ENCODE results near the gene CREB3L2.

CREB3L2 gene

GRCh38 chr7:137886746-137887145 is 115.1 kb downstream of the CREB3L2 start:
- no peak for DNase-seq (ENCODE audit: low read depth, low spot score)
- H3K4me3 ChIP-seq (ENCODE audit: low read length), result no peak overlapping the region
- H3K27ac ChIP-seq (ENCODE audit: low read length), result no peak overlapping the region
- no peaks in the 10 kb centered on the region for H3K4me1 ChIP-seq (ENCODE audit: control insufficient read depth, insufficient read depth, low read length)
- H3K27me3 ChIP-seq (ENCODE audit: control insufficient read depth, insufficient read depth, low read length), result no peaks in the 10 kb centered on the region
- H3K9me3 ChIP-seq (ENCODE audit: control insufficient read depth, insufficient read depth, low read length), result no peaks in the 10 kb centered on the region
- WGBS (ENCODE audit: insufficient coverage, insufficient read length), result no CpG with 5 or more reads among the region's 2 CpGs
- peaks cover 11% of the 10 kb centered on the region for H3K36me3 ChIP-seq (ENCODE audit: control insufficient read depth, insufficient read depth, low read length)

- H3K4me3 ChIP-seq (ENCODE audit: low read length), result no peak overlapping the region
- H3K9me3 ChIP-seq (ENCODE audit: control insufficient read depth, insufficient read depth, low read length), result no peaks in the 10 kb centered on the region
- no peak overlapping the region for H3K27ac ChIP-seq (ENCODE audit: low read length)
- DNase-seq (ENCODE audit: low read depth, low spot score), result no peak
- no peaks in the 10 kb centered on the region for H3K27me3 ChIP-seq (ENCODE audit: control insufficient read depth, insufficient read depth, low read length)
- peaks cover 11% of the 10 kb centered on the region for H3K36me3 ChIP-seq (ENCODE audit: control insufficient read depth, insufficient read depth, low read length)
- no CpG with 5 or more reads among the region's 3 CpGs for WGBS (ENCODE audit: insufficient coverage, insufficient read length)
- H3K4me1 ChIP-seq (ENCODE audit: control insufficient read depth, insufficient read depth, low read length), result no peaks in the 10 kb centered on the region
Observed at GRCh38 chr7:137886281-137886680, 115.6 kb downstream of the CREB3L2 start.

GRCh38 chr7:137885678-137886077 is 116.2 kb downstream of the CREB3L2 start:
- DNase-seq (ENCODE audit: low read depth, low spot score), result no peak
- H3K4me3 ChIP-seq (ENCODE audit: low read length), result no peak overlapping the region
- no CpG with 5 or more reads among the region's 5 CpGs for WGBS (ENCODE audit: insufficient coverage, insufficient read length)
- H3K4me1 ChIP-seq (ENCODE audit: control insufficient read depth, insufficient read depth, low read length), result no peaks in the 10 kb centered on the region
- no peaks in the 10 kb centered on the region for H3K9me3 ChIP-seq (ENCODE audit: control insufficient read depth, insufficient read depth, low read length)
- H3K36me3 ChIP-seq (ENCODE audit: control insufficient read depth, insufficient read depth, low read length), result peaks cover 11% of the 10 kb centered on the region
- H3K27ac ChIP-seq (ENCODE audit: low read length), result no peak overlapping the region
- H3K27me3 ChIP-seq (ENCODE audit: control insufficient read depth, insufficient read depth, low read length), result no peaks in the 10 kb centered on the region

DNA sequence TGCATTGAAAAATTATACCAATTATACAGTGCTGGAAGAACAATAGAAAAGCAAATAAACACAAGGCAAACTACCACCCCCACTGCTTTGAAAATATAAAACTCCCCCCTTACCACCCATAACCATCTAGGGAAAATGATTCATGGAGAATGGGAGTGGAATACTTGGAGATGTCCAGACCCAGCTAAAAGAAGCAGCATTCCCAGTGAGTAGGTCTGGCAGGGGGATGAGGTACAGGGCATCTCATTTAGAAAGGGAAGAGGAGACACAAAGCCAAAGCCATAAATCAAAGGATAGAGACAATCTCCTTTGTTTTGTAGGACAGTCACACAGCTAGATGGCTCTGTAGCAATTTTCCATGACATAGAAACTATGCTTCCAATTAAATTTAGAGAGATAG is 119.1 kb downstream of the CREB3L2 start:
- H3K36me3 ChIP-seq (ENCODE audit: control insufficient read depth, insufficient read depth, low read length), result peaks cover 11% of the 10 kb centered on the region
- DNase-seq (ENCODE audit: low read depth, low spot score), result no peak

DNA sequence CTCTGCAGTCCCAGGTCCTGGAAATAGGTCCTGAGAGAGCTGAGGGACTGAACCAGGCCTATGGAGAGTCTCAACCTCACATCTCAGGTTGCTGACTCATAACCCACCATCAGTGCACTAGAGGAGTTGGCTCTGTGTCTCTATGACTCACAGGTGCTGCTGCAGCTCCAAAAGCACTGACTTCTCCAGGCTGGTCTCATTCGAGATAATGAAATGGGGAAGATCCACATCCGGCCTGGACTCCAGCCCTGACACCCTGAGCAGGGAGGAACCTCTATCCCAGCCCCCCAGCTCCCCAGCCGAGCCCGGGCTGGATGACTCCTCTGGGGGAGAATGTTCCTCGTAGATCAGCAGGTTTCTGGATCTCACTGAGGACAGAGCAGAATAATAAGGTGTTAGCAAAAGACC is 119.6 kb downstream of the CREB3L2 start:
- H3K27ac ChIP-seq (ENCODE audit: low read length), result no peak overlapping the region
- no peak for DNase-seq (ENCODE audit: low read depth, low spot score)
- WGBS (ENCODE audit: insufficient coverage, insufficient read length), result no CpG with 5 or more reads among the region's 5 CpGs
- H3K4me1 ChIP-seq (ENCODE audit: control insufficient read depth, insufficient read depth, low read length), result peaks cover 6% of the 10 kb centered on the region
- H3K27me3 ChIP-seq (ENCODE audit: control insufficient read depth, insufficient read depth, low read length), result no peaks in the 10 kb centered on the region
- no peaks in the 10 kb centered on the region for H3K9me3 ChIP-seq (ENCODE audit: control insufficient read depth, insufficient read depth, low read length)
- H3K4me3 ChIP-seq (ENCODE audit: low read length), result no peak overlapping the region
- H3K36me3 ChIP-seq (ENCODE audit: control insufficient read depth, insufficient read depth, low read length), result peaks cover 11% of the 10 kb centered on the region

More for the DNA sequence above, 119.1 kb downstream of the CREB3L2 start:
- Histone ChIP-seq H3K9me3 (ENCODE audit: control insufficient read depth, insufficient read depth, low read length) (no peaks in the 10 kb centered on the region), H3K4me3 (ENCODE audit: low read length) (no peak overlapping the region), H3K27me3 (ENCODE audit: control insufficient read depth, insufficient read depth, low read length) (no peaks in the 10 kb centered on the region), H3K4me1 (ENCODE audit: control insufficient read depth, insufficient read depth, low read length) (peaks cover 6% of the 10 kb centered on the region), H3K27ac (ENCODE audit: low read length) (no peak overlapping the region)

DNA sequence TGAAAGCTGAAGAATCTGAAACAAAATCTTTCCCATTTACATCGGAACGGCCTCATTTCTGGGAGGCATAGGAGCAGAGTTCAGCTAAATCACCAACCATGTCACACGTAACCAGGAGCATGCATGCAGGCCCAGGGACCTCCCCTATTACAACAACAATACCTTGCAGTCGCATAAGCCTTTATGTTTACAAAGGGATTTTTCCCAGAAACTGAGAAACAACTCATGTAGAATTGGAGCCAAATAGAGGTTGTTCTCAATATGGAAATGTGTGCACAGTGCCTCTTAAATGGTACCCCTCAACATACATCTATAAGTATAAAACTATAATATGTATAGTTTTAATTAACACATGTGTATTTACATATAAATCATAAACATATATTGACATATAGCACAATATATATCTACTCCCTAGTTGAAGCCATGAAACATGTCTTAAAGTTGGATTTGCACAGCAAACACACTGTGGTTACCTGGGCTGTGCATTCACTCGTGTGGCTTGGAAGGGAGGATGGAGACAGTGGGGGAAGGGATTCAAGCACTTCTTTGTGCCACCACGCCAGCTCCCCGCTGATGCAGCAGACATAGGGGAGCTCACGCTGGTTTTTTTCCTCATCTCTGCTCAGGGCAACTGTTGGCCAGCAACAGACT is 120.2 kb downstream of the CREB3L2 start:
- H3K4me3 ChIP-seq (ENCODE audit: low read length), result no peak overlapping the region
- H3K4me1 ChIP-seq (ENCODE audit: control insufficient read depth, insufficient read depth, low read length), result peaks cover 7% of the 10 kb centered on the region
- no peak for DNase-seq (ENCODE audit: low read depth, low spot score)
- H3K27me3 ChIP-seq (ENCODE audit: control insufficient read depth, insufficient read depth, low read length), result no peaks in the 10 kb centered on the region
- peaks cover 11% of the 10 kb centered on the region for H3K36me3 ChIP-seq (ENCODE audit: control insufficient read depth, insufficient read depth, low read length)
- WGBS (ENCODE audit: insufficient coverage, insufficient read length), result no CpG with 5 or more reads among the region's 8 CpGs
- H3K9me3 ChIP-seq (ENCODE audit: control insufficient read depth, insufficient read depth, low read length), result no peaks in the 10 kb centered on the region
- H3K27ac ChIP-seq (ENCODE audit: low read length), result no peak overlapping the region

DNA sequence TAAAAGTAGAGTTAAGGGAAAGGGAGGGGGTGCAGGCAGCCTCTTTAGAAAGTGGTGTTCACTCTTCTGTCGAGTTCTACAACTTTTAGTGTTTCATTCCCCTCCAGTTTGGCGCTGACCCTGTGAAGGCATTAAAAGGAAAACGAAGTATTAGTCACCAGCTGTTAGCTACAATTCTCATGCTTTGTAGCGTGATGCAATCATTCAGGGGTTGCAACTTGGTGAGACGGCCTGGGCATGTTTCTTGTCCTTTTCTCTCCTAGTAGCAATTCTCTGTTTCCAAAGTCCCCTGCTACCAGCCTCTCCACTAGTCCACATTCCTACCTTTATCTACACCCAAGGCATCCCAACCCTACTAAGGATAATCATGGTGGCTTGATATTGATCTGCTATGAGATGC is 121.5 kb downstream of the CREB3L2 start:
- WGBS (ENCODE audit: insufficient coverage, insufficient read length), result no CpG with 5 or more reads among the region's 5 CpGs
- no peak for DNase-seq (ENCODE audit: low read depth, low spot score)
- H3K36me3 ChIP-seq (ENCODE audit: control insufficient read depth, insufficient read depth, low read length), result peaks cover 11% of the 10 kb centered on the region

DNA sequence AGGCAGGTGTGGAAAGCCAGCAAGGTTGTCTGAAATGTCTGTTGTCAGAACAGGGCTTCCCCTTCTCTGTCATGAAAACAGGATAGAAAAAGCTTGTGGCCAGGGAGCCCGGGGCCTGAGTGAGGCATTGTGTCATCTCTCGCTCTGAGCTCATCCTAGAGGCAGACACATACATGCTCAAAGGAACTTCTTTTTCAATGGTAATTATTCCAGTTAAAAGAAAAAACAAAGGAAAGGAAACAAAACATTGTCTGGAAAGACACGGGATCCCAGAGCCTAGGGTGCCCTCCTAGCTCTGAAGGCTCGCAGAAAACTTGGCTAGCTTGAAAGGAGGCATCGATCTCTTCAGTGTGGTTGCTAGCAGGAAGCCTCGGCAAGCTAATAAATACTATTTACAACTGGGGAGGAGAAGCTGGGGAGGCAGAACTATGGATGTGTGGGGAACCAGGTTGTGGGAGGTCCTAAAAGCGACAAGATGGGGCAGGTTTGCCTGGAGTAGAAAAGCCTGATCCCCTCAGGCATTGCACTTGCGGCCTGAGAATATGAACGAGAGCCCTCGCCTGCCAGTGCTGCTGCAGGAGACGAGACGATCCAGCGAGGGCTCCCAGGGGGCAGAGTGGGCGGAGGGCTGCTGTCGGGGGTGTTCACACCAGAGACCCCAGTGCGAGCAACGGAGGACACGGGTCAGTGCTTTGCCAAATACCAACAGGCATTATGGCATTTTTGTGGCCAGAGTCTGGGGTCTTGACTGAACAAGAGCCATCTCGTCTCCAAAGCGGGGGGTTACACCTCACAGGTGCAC is 122.3 kb downstream of the CREB3L2 start:
- peak; percentile 20 for DNase-seq (ENCODE audit: low read depth, low spot score)
- Histone ChIP-seq H3K4me1 (ENCODE audit: control insufficient read depth, insufficient read depth, low read length) (peaks cover 8% of the 10 kb centered on the region), H3K27ac (ENCODE audit: low read length) (peak overlapping the region; percentile 44)

More for the DNA sequence above, 121.5 kb downstream of the CREB3L2 start:
- Histone ChIP-seq H3K4me3 (ENCODE audit: low read length) (no peak overlapping the region), H3K9me3 (ENCODE audit: control insufficient read depth, insufficient read depth, low read length) (no peaks in the 10 kb centered on the region), H3K27ac (ENCODE audit: low read length) (no peak overlapping the region), H3K27me3 (ENCODE audit: control insufficient read depth, insufficient read depth, low read length) (no peaks in the 10 kb centered on the region), H3K4me1 (ENCODE audit: control insufficient read depth, insufficient read depth, low read length) (peaks cover 8% of the 10 kb centered on the region)

GRCh38 chr7:137878333-137878961 is 123.4 kb downstream of the CREB3L2 start:
- whole genome bisulfite sequencing (ENCODE audit: insufficient coverage, insufficient read length), result no CpG with 5 or more reads among the region's 8 CpGs
- DNase-seq (ENCODE audit: low read depth, low spot score), result no peak
- Histone ChIP-seq H3K4me3 (ENCODE audit: low read length) (no peak overlapping the region), H3K27ac (ENCODE audit: low read length) (peak overlapping the region; percentile 32), H3K9me3 (ENCODE audit: control insufficient read depth, insufficient read depth, low read length) (no peaks in the 10 kb centered on the region), H3K4me1 (ENCODE audit: control insufficient read depth, insufficient read depth, low read length) (peaks cover 8% of the 10 kb centered on the region), H3K27me3 (ENCODE audit: control insufficient read depth, insufficient read depth, low read length) (no peaks in the 10 kb centered on the region), H3K36me3 (ENCODE audit: control insufficient read depth, insufficient read depth, low read length) (peaks cover 5% of the 10 kb centered on the region; the same call in 1 of the 2 replicates)

More for the DNA sequence above, 122.3 kb downstream of the CREB3L2 start:
- no peak overlapping the region for H3K4me3 ChIP-seq (ENCODE audit: low read length)
- no peaks in the 10 kb centered on the region for H3K9me3 ChIP-seq (ENCODE audit: control insufficient read depth, insufficient read depth, low read length)
- WGBS (ENCODE audit: insufficient coverage, insufficient read length), result no CpG with 5 or more reads among the region's 20 CpGs
- peaks cover 5% of the 10 kb centered on the region; the same call in 1 of the 2 replicates for H3K36me3 ChIP-seq (ENCODE audit: control insufficient read depth, insufficient read depth, low read length)
- no peaks in the 10 kb centered on the region for H3K27me3 ChIP-seq (ENCODE audit: control insufficient read depth, insufficient read depth, low read length)

GRCh38 chr7:137877027-137877675 is 124.7 kb downstream of the CREB3L2 start:
- peaks cover 8% of the 10 kb centered on the region for H3K4me1 ChIP-seq (ENCODE audit: control insufficient read depth, insufficient read depth, low read length)
- DNase-seq (ENCODE audit: low read depth, low spot score), result no peak
- H3K27me3 ChIP-seq (ENCODE audit: control insufficient read depth, insufficient read depth, low read length), result no peaks in the 10 kb centered on the region
- H3K4me3 ChIP-seq (ENCODE audit: low read length), result no peak overlapping the region
- peaks cover 4% of the 10 kb centered on the region; the same call in 1 of the 2 replicates for H3K36me3 ChIP-seq (ENCODE audit: control insufficient read depth, insufficient read depth, low read length)
- H3K9me3 ChIP-seq (ENCODE audit: control insufficient read depth, insufficient read depth, low read length), result no peaks in the 10 kb centered on the region
- no CpG with 5 or more reads among the region's 5 CpGs for WGBS (ENCODE audit: insufficient coverage, insufficient read length)
- no peak overlapping the region for H3K27ac ChIP-seq (ENCODE audit: low read length)
